Anterior cingulate cortex (tissue), 58 donors: Measurements from ENCODE around the gene HIVEP1.
A peak's percentile ranks its signal among the peaks of the same experiment; 100 is the strongest.

Source experiments
- DNase-seq, 58 donors: peaks; one replicate each; lab custom pipeline; 2025; lab: John Stamatoyannopoulos, UW

HIVEP1 gene

DNA sequence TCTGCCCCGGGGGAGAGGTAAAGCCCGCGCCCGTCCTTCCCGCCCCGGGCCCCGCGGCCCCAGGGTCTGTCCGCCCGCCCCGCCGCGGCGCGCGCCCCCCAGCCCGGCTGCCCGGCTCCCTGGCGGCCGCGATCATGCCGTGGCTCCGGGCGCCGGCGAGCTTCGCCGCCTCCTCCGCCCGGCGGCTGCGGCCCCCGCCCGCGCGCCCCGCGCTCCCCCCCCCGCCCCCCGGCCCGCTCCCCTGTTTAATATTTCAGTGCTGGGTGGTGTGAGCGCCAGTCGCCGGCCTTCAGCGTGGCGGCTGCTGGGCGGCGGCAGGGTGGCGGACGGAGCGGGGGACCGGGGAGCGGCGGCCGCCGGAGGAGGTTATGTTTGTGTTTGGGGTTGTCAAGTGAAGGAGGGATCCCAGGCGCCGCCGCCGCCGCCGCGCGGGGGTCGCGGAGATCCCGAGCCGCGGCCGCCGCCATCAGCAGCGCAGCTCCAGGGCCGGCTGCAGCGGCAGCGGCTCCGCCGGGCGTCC is at the start of gene HIVEP1:
HIVEP1 (plus strand) TSS at position 275 of the 520 bp plus-strand sequence. CDS start 3,317 bp downstream, outside the sequence.
- peak in 14 of 58 donors; percentile 27 to 63 (median 48) for DNase-seq

DNA sequence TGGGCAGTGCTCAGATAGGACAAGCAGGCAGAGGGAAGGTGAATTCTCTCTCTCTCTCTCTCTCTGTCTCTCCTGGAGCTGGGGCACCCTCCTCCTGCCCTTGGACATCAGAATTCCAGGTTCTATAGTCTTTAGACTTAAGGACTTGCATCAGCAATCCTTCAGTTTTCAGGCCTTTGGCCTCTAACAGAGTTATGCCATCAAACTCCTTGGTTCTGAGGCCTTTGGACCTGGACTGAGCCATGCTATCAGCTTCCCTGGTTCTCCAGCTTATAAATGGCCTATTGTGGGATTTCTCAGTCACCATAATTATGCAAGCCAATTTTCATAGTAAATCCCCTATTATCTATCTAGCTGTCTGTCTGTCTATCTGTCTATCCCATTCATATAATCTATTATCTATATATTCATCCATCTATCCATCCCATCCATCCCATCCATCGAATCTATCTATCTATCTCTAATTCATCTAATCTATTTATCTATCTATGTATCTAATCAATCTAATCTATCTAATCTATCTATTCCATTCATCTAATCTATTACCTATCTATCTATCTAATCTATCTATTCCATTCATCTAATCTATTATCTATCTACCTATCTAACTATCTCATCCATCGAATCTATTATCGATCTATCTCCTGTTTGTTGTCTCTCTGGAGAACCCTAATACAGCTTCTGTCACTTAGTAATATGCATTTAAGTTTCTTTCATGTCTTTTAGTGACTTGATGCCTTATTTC is 48.2 kb upstream of the HIVEP1 start:
- no peak for DNase-seq

DNA sequence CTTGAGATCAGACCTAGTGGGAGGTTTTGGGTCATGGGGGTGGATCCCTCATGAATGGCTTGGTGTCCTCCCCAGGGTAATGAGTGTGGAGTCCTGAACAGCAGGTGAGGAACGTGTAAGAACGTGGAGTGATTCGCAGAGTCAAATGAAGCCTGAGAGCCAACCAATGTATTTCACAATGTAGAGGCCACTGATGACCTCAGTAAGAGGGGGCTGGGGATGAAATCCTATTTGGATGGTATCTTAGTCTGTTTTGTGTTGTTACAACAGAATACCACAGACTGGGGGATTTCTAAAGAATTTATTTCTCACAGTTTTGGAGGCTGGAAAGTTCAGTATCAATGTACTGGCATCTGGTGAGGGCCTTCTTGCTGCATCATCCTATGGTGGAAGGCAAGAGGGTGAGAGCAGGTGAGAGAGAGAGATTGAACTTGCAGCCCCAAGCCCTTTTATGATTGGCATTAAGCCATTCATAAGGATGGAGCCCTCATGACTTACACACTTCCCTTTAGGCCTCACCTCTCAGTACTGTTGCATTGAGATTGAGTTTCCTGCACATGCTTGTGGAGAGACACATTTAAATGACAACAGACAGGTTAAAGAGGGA is 47.3 kb upstream of the HIVEP1 start:
- DNase-seq: no peak

DNA sequence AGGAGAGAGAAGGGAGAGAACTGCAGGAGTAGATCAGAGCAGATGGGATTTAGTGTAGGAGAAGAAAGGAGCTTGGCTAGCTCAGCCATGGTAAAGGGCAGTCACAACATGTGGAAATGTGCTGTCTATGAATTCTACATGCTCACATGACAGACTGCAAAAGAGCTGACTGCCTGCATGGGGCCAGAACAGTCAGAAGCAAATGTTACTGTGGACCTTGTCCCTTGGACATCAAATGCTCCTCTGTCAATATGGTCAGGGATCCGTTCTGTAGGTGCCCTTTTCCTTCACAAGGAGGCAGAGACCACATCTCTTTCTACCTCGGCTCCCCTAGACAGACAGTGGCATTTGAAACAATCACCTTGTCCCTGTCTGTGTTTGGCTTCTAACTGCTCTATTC is 46.6 kb upstream of the HIVEP1 start:
- DNase-seq: no peak

DNA sequence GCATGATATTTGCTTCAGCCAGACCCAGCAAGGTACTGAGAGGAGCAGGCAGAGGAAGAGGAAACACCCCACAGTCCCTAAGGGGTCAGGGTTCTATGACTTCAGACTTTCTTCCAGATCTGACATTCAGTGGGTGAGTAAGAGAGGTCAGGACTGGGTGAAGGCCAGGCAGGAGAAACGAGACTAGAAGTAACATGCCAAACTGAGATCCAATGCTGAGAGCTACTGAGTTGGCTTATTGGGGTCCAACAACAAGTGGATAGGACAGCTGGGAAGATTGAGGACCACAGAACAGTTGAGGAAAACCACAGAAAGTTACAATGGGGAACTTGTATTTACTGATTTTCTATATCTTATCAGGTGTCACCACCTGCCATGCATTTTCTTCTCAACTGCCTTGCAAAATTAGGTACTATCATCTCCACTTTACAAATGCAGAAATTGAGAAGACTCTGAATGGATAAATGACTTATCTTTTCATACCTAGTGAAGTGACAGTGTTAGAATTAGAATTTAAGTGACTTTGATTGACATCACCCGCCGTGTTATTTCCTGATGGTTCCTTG is 43.8 kb upstream of the HIVEP1 start:
- DNase-seq: no peak

DNA sequence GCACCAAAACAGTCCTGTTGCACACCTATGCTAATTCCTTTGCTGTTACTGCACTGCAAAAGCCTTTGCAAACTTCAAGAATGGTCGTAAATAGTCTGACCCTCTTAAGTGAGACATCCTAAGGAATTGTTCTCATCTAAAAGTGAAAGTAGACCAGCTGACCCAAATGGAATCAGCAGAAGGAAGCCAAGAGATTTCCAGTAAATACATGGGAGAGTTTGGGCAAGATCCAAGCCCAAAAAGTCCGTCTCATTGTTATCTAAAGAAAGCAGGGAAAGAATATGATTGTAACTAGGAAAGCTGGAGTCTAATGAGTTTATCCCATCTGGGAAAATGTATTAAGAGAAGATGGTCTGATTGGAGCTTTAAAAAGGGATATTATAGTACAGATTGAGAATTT is 43.0 kb upstream of the HIVEP1 start:
- DNase-seq: no peak

DNA sequence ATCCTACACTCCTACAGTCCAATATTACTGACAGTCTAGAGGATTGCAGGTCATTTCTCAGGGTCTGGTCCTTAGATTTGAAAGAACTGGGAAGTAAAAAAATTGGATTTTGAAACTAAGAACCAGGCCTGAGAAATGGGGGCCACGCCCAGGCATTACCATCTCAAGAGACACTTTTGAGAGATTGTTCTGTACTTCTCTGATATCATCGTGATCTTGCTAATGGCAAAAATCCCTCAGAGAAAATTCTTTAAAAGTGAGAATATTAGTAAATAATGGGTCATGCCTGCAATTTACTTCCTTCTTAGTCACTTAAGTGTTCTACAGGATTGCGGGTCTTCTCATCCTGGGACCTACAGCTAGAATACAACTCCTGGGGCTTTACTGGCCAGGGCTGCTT is 42.0 kb upstream of the HIVEP1 start:
- DNase-seq: no peak

DNA sequence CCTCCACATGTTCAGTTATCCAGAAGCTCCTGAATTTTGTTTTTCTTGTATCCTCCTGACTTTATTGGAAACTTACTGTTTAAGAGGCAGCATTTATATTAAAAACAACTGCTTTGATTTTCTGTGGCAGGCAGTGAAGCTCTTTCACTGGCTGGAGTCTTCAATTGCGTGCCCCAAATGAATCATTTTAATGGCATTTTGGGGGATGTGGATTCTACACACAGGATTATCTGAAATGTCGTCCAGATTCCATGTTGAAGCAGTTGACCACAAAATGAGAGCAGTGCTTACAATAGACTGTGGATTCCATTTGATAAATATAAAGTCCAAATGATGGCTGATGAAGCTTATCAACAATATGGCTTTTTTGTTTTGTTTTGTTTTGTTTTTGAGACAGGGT is 41.0 kb upstream of the HIVEP1 start:
- no peak for DNase-seq

DNA sequence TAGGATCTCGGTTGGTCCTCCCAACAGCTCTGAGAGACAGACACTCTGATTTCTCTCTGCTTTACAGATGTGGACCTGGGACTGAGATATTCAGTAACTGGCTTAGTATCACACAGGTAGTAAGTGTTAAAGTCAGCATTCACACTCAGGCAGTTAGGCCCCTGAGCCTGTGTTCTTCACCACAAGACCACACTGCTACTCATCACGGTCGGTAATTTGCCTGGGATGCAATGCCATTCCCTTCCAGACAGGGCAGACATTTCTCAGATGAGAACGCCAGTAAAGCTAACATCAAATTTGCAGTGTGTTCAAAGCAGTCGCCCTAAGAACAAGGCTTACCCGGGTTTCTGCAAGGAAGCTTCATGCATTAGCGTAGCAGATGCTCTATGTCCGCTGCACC is 39.8 kb upstream of the HIVEP1 start:
- no peak for DNase-seq

DNA sequence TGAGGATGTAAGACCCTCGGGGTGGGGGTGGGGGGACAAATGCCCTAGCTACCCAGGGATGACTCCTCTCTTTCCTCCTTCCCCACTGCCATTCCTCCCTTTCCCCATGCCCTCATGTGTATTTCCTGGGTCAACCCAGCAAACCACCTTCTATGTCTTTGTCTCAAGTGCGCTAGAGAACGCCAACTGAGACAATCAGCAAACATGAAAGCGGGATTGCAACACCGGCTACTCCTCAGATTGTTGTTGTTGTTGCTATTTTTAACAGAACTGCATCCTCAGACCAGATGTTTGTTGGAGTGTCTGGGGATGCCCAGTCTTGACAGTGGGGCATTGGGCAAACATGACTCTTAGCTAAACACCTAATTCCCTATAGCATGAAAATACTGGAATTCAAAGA is 39.3 kb upstream of the HIVEP1 start:
- DNase-seq: no peak

DNA sequence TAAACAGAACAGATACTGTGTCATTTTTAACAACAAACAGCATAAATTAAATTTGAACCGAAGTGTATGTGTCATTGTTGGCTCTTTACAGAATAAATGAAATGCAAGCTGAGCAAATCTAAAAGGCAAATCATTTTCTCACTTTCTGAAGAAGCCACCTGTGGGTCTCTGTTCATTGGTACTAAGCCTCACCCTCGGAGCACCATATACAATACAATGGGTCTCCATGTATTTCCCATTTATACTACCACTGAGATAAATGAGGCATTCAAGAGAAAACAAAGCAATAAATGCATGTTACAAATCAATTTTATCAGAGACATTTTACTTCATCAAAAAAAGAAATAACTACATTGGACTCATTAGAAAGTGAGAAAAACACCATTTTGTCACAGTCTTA is 38.9 kb upstream of the HIVEP1 start:
- DNase-seq: no peak

DNA sequence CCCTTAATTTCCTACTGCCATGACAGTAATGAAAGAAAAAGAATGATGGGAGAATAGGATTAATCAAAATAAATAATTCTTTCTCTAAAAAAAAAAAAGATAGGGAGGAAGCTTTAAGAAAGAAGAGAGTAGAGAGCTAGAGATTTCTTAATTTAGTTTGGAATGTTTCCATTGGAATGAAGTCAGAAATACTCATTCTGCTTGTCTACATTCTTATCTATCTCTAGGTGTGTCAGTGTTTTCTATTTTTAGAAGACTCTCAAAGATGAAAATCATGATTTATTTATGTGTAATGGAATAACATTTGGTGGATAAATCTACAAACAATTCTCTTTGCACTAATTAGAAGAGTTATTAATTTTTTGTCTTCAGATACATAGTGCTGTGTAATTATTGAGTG is 38.0 kb upstream of the HIVEP1 start:
- DNase-seq: no peak

DNA sequence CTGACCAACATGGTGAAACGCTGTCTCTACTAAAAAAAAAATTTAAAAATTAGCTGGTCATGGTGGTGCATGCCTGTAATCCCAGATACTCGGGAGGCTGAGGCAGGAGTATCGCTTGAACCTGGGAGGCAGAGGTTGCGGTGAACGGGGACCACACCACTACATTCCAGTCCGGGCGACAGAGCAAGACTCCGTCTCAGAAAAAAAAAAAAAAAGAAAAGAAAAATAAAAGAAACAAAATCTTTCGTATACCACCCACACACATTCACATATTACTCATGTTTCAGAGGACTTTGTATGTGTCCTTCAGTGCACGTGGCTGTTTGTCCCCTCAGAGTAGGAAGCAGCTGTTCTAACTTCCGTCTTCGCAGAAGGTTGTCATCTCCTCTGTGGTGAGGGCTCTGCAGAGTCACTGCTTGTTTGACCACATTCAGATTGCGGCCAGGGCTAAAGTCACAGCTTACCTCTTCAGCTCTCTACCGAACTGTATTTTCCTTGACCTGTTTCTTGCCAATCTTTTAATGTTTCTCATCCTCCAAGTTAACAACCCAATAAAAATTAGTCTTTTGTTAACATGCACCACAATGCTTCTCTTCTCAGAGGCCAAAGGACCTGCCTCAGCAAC is 36.6 kb upstream of the HIVEP1 start:
- DNase-seq: peak in 3 of 58 donors; percentile 0 to 5 (median 3)

DNA sequence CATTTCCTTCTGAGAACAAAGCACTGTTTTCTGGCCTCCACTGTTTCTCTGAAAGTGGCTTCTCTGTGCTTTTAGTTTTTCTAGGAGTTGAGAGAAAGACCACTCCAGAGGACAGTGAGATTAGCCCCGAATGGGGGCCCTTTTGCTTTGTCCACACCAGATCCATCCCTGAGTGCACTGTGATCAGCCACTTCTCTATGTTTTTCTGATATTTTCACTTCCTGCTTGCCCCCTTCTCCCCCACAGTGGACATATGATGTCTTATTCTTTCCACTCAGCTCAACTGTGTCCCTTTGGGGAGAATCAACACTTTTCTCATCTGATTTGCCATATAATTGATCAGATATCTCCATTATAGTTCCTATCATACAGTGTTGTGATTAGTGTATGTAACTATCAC is 35.6 kb upstream of the HIVEP1 start:
- DNase-seq: no peak

DNA sequence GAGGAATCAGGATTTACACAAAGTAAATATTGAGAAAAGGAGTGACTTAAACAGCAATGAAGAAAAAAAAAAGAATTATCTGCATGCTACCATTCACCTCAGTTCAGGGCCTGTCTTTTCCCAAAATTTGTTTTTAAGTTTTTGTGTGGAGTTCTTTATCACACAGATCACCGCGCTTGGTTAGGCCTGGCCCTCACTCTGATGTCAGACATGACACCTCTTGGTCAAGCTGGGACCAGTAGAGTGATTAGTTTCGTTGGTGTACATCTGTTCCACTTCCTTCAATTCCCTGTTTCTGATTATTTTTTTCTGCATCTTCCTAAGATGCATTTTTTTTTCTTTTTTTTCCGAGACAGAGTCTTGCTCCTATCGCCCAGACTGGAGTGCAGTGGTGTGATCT is 34.9 kb upstream of the HIVEP1 start:
- no peak for DNase-seq

DNA sequence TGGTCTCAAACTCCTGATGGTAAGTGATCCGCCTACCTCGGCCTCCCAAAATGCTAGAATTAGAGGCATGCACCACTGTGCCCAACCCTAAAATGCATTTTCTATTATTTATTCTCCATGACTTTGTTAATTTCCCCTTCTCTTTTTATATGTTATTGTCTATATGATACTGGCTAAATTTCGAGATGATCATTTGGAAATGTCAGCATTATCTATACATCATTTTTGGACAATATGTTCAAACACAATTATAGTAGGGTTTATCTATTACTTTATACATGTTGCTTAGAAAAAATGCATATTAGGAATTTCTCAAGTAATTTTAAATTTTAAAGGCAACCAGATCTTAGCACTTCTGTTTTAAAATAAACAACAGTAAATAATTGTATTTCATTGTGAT is 34.4 kb upstream of the HIVEP1 start:
- no peak for DNase-seq

DNA sequence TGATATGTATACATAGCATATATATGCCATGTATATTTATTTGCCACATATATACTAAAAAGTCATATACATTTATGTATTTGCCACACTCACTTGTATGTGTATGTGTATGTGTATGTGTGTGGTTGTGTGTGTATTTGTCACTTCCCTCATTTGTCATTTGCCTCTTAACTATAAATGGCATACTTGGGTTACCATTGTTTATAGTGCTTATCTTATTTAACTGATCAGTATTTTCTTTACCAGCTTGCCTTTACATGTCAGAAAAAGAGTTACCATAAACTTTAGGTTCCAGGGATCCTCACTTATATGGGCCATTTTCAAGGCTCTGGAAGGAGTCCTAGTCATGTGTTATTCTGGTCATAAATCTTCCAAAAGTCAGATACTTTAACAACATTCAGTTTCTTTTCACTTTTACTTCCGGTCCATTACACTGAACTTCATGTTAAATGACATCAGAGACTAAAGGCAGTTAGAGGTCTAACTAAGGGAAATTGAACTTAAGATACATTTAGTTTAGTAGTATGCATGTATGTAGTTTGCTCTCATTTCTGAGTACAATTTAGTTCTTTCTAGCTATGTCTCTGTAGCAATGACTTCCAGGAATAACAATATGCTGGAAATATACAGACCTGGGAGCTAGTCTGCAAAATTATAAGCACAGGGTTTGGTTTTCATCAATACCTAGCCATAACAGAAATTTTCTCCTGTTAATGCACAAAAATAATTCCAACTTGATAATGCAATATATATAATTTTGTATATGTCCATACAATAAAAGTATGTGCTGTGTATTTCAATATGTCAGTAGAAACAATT is 33.7 kb upstream of the HIVEP1 start:
- no peak for DNase-seq

DNA sequence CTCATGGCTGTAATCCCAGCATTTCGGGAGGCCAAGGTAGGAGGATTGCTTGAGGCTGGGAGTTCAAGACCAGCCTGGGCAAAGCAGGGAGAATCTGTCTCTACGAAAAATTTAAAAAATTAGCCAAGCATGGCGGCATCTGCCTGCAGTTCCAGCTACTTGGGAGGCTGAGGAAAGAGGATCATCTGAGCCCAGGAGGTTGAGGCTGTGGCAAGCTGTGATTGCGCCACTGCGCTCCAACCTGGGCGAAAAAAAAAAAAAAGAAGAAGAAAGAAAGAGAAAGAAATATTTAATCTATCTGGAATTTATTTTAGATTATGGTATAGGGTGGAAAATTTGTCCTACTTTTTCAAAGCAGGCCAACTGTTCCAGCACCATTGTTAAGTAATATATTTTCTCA is 32.2 kb upstream of the HIVEP1 start:
- DNase-seq: no peak

DNA sequence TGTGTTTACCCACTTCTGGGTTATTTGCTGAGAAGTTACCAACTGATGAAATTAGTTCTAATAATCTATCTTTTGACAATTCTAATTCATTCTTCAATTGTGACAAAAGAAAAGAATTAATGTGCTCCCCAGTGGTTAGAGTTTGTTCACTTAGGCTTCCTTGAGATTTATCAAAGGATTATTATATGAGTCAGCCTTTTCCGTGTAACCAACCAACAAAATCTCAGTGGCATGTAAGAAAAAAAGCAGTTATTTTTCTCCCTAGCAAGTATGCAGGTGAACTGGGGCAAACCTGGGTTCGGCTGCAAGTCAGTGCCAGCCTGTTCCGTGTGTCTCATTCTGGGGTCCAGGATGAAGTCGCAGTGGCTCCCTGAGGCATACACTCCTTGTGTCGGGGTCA is 28.8 kb upstream of the HIVEP1 start:
- DNase-seq: no peak

DNA sequence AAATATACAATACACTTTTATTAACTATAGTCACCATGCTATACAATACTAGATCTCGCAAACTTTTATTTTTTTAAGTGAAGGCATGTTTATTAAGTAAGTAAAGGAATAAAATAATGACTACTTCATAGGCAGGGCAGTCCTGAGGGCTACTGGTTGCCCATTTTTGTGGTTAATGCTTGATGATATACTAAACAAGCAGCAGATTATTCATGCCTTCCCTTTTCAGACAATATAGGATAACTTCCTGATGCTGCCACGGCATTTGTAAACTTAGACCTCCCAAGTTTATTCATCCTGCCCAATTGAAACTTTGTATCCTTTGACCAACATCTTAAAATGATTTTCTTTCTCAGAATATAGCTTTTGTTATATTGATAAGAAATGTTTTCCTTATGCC is 24.7 kb upstream of the HIVEP1 start:
- no peak for DNase-seq

DNA sequence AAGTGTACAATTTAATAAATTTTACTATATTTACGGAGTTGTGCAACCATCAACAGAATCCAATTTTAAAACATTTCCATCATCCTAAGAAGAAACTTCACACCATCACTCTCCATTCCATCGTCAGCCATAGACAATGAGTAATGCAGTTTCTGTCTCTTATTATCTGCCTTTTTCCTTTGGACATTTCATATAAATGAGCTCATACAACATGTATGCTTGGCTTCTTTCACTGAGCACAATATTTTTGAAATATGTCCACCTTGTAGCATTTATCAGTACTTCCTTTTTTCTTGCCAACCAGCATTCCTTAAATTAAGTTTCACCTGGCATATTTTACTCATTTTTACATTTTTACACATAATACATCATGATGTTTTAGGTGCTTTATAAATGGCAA is 22.7 kb upstream of the HIVEP1 start:
- DNase-seq: no peak
